Left lung (tissue), 10 donors: Measurements from ENCODE around the gene RHEX. TPM values are rescaled to one million over a fixed set of nuclear protein-coding genes. Genes with fewer than 3 reads are reported as not detected.

Experiments used
- ATAC-seq: fragments of 200-7000 bp; cut with Tn5 transposase; one replicate; pipeline ENCODE4 v1.9.1; 2020; ENCODE audit warnings: moderate library complexity
- DNase-seq, 4 donors: peaks; one replicate each; pipeline ENCODE4 v3.0.0-alpha.2; 2013 to 2020
- H3K27ac ChIP-seq, 2 donors: fragments of 200-600 bp; sonication (generic) in 1 of 2; one replicate each; pipeline versions ENCODE4 v1.5.0 to v1.8.0; 2020 to 2021
- H3K27me3 ChIP-seq, 2 donors: fragments of 200-600 bp; sonication (generic) in 1 of 2; one replicate each; pipeline versions ENCODE4 v1.5.0 to v1.8.0; 2020 to 2021
- H3K36me3 ChIP-seq, 2 donors: fragments of 200-600 bp; sonication (generic) in 1 of 2; one replicate each; pipeline versions ENCODE4 v1.5.0 to v1.8.0; 2020 to 2021
- H3K4me1 ChIP-seq, 2 donors: fragments of 200-600 bp; one replicate each; pipeline ENCODE4 v1.8.0; 2021
- H3K4me3 ChIP-seq, 2 donors: fragments of 200-600 bp; sonication (generic) in 1 of 2; one replicate each; pipeline versions ENCODE4 v1.5.0 to v1.8.0; 2020 to 2021; ENCODE audit warnings: mild to moderate bottlenecking in 1 of 2
- H3K9me3 ChIP-seq, 2 donors: fragments of 200-600 bp; sonication (generic) in 1 of 2; one replicate each; pipeline versions ENCODE4 v1.5.0 to v1.8.0; 2020 to 2021
- intact Hi-C, 2 donors: fragments of 100-400 bp; cut with DNase I; formaldehyde crosslinking; loops; one replicate each; pipeline versions ENCODE4 v1.11.2 to v1.14.2; 2022
- polyA plus RNA-seq, 6 donors: library from polyadenylated mRNA; unstranded; fragments of 120-200 nt; gene quantifications; one replicate each; pipeline ENCODE4 v1.2.1, GENCODE V29; 2013; ENCODE audit not compliant: insufficient read length in 6 of 6
- total RNA-seq, 2 donors: library from RNA; stranded (reverse); fragmentation: NEBNext Ultra II Directional; extraction: Animal tissue kit (Norgen Biotek cat#: 25700); gene quantifications; one replicate each; pipeline ENCODE4 v1.2.1, GENCODE V29; 2021
- TF ChIP-seq, protein P1 (sequence below), 2 donors: fragments of 200-600 bp; sonication (generic) in 1 of 2; IDR thresholded peaks; one replicate each; pipeline versions ENCODE4 v1.5.0 to v1.8.0; 2021; ENCODE audit warnings: antibody characterized with exemption in 2 of 2
- donor health status: DM: no; HTN: yes; CAD: no.
- donor health status: DM: no; HTN: no; CAD: no.

RHEX gene
- total and polyA plus RNA-seq, 8 donors = 0.18 to 2.4 (median 0.32) TPM; not detected in 1

- ATAC-seq (no peak), DNase-seq (no peak)
- intact Hi-C loops = no loop called here
- Histone ChIP-seq H3K27ac (no peak overlapping the region), H3K27me3 (no peaks in the 10 kb centered on the region), H3K4me3 (no peak overlapping the region), H3K9me3 (no peaks in the 10 kb centered on the region), H3K36me3 (no peaks in the 10 kb centered on the region), H3K4me1 (peaks cover 0 to 15% of the 10 kb centered on the region in 2 donors)
- TF ChIP-seq, protein P1, sequence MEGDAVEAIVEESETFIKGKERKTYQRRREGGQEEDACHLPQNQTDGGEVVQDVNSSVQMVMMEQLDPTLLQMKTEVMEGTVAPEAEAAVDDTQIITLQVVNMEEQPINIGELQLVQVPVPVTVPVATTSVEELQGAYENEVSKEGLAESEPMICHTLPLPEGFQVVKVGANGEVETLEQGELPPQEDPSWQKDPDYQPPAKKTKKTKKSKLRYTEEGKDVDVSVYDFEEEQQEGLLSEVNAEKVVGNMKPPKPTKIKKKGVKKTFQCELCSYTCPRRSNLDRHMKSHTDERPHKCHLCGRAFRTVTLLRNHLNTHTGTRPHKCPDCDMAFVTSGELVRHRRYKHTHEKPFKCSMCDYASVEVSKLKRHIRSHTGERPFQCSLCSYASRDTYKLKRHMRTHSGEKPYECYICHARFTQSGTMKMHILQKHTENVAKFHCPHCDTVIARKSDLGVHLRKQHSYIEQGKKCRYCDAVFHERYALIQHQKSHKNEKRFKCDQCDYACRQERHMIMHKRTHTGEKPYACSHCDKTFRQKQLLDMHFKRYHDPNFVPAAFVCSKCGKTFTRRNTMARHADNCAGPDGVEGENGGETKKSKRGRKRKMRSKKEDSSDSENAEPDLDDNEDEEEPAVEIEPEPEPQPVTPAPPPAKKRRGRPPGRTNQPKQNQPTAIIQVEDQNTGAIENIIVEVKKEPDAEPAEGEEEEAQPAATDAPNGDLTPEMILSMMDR (IDR thresholded peaks at IDR 0.05) = no peak
These were observed 17.8 kb downstream of the RHEX start for GRCh38 chr1:206070627-206071304.

- Histone ChIP-seq H3K4me1 (no peaks in the 10 kb centered on the region), H3K9me3 (no peaks in the 10 kb centered on the region), H3K27ac (no peak overlapping the region), H3K27me3 (no peaks in the 10 kb centered on the region), H3K4me3 (no peak overlapping the region), H3K36me3 (no peaks in the 10 kb centered on the region)
- intact Hi-C loops = no loop called here
- TF ChIP-seq, protein P1 (IDR thresholded peaks at IDR 0.05) = no peak
- DNase-seq = no peak
- ATAC-seq = no peak
These were observed 21.9 kb downstream of the RHEX start for GRCh38 chr1:206074839-206075238.

DNA sequence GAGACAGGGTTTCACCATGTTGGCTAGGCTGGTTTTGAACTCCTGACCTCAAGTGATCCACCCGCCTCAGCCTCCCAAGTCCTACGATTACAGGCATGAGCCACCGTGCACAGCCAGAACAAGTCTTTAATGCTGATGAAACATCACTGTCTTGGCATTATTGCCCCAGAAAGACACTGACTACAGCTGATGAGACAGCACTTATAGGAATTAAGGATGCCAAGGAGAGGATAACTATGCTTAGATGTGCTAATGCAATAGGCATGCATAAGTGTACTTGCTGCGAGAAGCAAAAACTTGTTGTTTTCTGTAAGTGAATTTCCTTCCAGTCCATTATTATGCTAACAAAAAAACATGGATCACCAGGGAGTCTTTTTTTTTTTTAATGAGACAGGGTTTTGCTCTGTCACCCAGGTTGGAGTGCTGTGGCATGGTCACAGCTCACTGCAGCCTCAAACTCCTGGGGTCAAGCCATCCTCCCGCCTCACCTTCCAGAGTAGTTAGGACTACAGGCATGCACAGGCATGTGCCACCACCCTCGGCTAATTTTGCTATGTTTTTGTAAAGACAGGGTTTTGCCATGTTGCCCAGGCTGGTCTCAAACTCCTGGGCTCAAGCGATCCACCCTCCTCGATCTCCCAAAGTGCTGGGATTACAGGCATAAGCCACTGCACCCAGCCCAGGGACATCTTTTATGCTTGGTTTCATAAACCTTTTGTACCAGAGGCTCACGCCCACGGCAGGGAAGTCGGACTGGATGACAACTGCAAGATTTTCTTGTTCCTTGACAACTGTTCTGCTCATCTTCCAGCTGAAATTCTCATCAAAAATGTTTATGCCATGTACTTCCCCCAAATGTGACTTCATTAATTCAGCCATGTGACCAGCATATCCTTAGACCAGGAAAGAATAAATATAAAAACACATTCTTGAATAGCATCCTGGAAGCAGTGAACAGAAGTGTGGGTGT lies 23.1 kb downstream of the RHEX start:
- TF ChIP-seq, protein P1 (IDR thresholded peaks at IDR 0.05) = no peak
- H3K27me3 ChIP-seq = no peaks in the 10 kb centered on the region
- no peak for ATAC-seq
- intact Hi-C loops = no loop called here
- H3K36me3 ChIP-seq = no peaks in the 10 kb centered on the region
- H3K4me3 ChIP-seq = no peak overlapping the region
- H3K9me3 ChIP-seq = no peaks in the 10 kb centered on the region
- no peaks in the 10 kb centered on the region for H3K4me1 ChIP-seq
- H3K27ac ChIP-seq = no peak overlapping the region
- DNase-seq = no peak

- Histone ChIP-seq H3K4me1 (no peaks in the 10 kb centered on the region), H3K27ac (no peak overlapping the region), H3K27me3 (no peaks in the 10 kb centered on the region), H3K36me3 (no peaks in the 10 kb centered on the region), H3K4me3 (no peak overlapping the region), H3K9me3 (no peaks in the 10 kb centered on the region)
- intact Hi-C loops = no loop called here
- DNase-seq = no peak
- TF ChIP-seq, protein P1 (IDR thresholded peaks at IDR 0.05) = no peak
- ATAC-seq = no peak
These were observed 26.2 kb downstream of the RHEX start for GRCh38 chr1:206079135-206079534.
